ENCODE data around the gene SCFD2.
"Not testable (repeated sequence)": the region's sequence is repeated elsewhere in the genome, so short reads cannot be mapped to it uniquely, and the experiment has no call there.

SCFD2 gene

GRCh38 chr4:53050361-53050774 is 315.5 kb downstream of the SCFD2 start:
- DNase-seq (ENCODE audit: low spot score): no peak

DNA sequence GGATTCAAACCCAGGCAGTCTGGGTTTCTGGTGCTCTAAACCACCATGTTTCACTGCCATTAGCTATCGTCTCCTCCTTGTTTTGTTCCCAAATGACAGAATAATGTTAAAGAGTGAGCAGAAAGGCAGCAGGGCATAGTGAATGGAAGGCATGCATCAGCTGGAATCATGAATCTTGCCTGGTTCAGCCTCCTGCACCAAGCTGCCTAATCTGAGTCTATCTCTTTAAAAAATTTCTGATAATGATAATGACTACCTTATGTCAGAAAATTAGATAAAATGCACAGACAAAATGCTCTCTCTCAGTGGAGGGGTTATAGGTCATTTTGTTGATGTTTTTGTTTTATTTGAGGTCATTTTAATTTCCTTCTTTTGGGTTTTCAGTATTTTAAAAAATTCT is 316.3 kb downstream of the SCFD2 start:
- DNase-seq (ENCODE audit: low spot score): no peak

DNA sequence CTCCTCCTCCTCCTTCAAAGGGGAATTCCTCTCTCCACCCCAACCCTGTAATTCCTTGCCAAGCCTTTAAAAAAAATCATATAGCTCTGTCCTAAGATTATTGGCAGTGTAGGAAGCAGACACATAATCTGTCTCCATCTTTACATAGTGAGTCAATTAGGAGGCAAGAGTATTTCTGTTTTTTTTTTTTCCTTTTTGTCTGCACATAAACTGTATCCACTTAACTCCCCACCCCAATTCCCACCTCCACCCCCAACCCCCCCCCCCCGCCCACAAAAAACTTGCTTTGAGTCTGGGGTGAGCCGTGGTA is 321.3 kb downstream of the SCFD2 start:
- DNase-seq (ENCODE audit: low spot score): no peak

GRCh38 chr4:53043891-53044650 is 321.8 kb downstream of the SCFD2 start:
- no peak for DNase-seq (ENCODE audit: low spot score)

GRCh38 chr4:53043055-53043454 is 322.8 kb downstream of the SCFD2 start:
- DNase-seq (ENCODE audit: low spot score): no peak

GRCh38 chr4:53040851-53041250 is 325.0 kb downstream of the SCFD2 start:
- no peak for DNase-seq (ENCODE audit: low spot score)

- no peak for DNase-seq (ENCODE audit: low spot score)
Observed at GRCh38 chr4:53040459-53040815, 325.4 kb downstream of the SCFD2 start.

- DNase-seq (ENCODE audit: low spot score): no peak
Observed at GRCh38 chr4:53039741-53040458, 326.0 kb downstream of the SCFD2 start.

- DNase-seq (ENCODE audit: low spot score): no peak
Observed at GRCh38 chr4:53037892-53038291, 328.0 kb downstream of the SCFD2 start.

DNA sequence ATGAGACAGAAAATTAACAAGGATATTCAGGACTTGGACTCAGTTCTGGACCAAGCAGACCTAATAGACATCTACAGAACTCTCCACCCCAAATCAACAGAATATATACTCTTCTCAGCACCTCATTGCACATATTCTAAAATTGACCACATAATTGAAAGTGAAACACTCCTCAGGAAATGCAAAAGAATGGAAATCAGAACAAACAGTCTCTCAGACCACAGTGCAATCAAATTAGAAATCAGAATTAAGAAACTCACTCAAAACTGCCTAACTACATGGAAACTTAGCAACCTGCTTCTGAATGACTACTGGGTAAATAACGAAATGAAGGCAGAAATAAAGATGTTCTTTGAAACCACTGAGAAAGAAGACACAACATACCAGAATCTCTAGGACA is 333.0 kb downstream of the SCFD2 start:
- not testable (repeated sequence) for DNase-seq (ENCODE audit: low spot score)

DNA sequence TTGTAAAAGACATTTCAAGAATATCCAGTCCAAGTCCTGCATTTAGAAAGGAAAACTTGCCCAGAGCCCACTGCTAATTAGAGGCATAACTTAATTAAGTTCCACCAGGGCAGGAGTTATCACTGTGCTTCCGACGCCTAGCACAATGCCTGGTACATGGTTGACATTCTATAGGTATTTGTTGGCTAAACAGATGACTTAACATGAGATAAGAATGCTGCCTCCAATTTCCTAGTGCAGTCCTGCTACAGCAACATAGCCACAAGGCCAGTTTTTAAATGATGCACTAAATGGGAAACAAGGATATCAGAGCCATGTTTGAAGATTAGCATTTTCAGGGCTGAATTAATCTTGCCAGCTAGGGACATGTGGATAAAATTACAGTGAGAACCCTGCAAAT is 339.6 kb downstream of the SCFD2 start:
- DNase-seq (ENCODE audit: low spot score): no peak

- DNase-seq (ENCODE audit: low spot score): no peak
Observed at GRCh38 chr4:53023677-53024299, 342.1 kb downstream of the SCFD2 start.

DNA sequence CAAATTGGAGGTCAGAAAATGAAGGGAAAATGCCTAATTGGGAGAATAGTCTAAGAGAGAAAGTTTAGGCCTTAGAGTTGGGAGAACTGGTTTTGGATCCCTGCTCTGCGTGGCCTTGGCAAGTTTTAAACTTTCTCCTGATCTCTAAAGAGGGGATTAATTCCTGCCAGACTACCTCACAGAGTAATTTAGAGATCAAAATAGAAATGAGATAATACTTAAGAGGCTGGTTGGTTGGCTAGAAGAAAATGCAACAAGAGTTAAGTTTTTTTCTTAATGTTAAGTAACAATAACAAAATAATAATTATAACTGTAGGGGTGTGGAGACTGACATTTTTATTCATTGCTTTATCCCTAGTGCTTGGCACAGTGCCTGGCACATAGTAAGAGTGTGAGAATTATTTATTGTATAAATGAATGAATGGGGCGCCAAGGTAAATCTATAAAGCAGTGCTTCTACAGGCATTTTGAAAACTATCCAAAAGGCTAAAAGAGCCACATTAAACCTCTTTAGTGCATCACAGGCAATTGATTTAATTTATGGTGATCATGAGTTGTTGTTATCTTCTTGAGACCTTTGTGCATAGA is 343.3 kb downstream of the SCFD2 start:
- DNase-seq (ENCODE audit: low spot score): no peak

DNA sequence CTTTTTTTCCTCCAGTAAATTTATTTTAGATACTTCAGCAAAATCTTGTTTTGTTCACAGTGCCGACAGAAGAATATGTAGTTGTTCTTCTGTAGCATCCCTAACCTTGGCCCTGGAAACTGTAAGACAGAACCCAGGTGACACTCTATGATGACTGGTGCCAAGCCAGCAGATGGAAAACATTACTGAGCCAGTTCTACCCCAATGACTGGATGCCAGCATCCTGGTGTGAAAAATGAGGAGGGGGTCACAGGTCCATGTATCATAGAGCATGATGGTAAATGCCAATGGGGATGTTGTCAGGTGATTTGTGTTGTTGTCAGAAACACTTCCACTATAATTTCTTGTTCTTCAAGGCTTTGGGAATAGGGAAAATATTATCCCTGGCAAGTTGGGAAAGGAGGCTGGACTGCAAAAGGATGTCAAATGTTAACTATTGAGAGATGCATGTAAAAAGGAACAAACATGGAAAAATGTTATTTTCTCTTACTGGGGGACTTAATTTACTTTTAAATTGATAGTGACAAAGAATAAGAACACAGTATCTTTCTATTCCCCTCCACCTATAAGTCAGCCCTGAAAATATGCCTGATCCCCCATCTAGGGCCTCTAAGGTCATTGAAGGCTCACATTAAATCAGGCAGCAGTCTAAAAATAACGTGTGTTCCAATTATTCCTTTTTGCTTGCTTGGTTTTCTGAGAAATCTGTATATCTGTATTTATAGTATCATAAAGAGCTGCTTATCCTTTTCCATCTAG is 343.9 kb downstream of the SCFD2 start:
- DNase-seq (ENCODE audit: low spot score): no peak

DNA sequence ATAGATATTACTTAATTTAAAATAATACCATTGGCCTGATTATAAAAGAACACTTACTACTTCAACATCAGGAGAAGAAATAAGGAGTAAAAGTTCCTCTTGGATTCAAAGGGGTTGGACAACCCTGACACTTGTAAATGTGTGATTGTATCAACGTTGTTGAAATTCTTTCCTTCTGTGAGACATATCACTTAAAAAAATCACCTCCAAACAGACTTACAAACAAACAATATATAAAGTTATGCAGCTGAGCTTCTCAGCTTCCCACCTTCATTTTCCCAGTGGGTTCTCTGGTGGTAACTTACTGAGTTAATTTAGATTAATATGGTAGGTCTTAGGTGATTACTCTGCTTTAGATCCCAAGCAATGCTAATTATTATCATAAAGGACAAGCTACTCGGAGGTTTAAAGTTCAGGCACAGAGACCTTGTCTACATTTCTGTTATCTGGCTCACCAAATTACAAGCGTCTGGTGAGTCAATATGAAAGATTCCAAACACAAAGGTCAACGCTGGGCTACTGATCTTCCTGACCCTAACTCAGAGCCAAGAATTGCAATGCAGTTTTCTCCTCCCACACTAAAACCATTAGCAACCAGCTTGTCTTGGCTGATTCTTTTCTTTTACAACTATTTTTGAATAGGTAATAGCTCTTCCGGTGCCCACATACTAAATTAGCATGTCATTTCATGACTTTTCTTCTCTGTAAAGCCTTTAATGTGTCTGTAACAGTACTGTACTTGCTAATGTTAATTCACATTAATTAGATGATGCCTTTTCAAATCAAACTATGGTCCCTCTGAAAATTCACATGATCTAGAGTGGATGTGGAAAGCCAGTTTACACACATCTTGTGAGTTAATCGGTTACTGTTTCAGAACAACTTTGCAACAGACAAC is 346.1 kb downstream of the SCFD2 start:
- DNase-seq (ENCODE audit: low spot score): no peak

GRCh38 chr4:53018471-53018870 is 347.4 kb downstream of the SCFD2 start:
- DNase-seq (ENCODE audit: low spot score): no peak

- DNase-seq (ENCODE audit: low spot score): no peak
Observed at GRCh38 chr4:53016099-53016820, 349.6 kb downstream of the SCFD2 start.

DNA sequence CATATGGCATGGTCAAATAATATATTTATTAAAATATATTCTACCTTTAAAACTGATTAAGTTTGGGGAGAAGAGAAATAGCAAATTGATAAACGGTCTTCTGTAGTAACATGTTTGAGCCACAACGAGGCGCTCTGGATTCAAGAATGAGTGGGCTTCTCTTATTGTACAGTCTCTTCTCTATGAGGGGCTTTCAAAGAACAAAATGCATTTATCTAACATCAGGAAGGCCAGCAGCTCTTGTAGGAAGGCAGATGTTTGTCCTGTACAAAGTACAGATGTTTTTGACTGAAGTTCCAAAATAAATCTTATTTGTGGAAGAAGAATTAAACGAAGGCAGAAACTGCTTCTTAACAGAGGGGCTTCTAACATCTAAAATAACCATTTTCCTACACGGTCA is 350.2 kb downstream of the SCFD2 start:
- peak; percentile 54 for DNase-seq (ENCODE audit: low spot score)

DNA sequence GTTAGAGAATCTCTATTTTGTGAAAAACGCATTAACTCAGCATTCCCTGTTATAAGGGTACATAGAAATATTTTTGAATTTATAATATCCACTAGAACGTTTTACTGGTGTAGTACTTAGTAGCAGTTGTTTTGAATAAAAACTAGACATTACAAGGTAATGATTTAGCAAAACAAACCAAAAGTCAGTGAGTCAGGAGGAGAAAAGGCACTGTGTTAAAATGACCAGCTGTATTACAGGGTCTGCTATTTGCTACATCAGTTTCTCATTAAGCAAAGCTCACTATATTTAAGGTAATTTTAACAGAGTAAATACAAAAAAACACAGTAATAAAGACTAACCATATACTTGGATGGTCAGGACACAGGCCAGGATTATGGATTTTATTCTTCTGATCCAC is 351.0 kb downstream of the SCFD2 start:
- DNase-seq (ENCODE audit: low spot score): no peak

Measured in Ammon's horn (tissue), 1 donor.